HG03097 (cell line): ENCODE measurements around the gene TSKU.
"Not testable (repeated sequence)": the region's sequence is repeated elsewhere in the genome, so short reads cannot be mapped to it uniquely, and the experiment has no call there.

Experiments used
- ATAC-seq: cut with Tn5 transposase; IDR thresholded peaks from one replicate; pipeline ENCODE4 v1.9.1; 2021; ENCODE audit not compliant: unreplicated experiment, low FRiP score

The TSKU gene

GRCh38 chr11:76799066-76799804, 16.1 kb downstream of the TSKU start:
- ATAC-seq, result no peak

GRCh38 chr11:76800466-76801200, 17.5 kb downstream of the TSKU start:
- no peak for ATAC-seq

- no peak for ATAC-seq
Measured at GRCh38 chr11:76801225-76801624, 18.1 kb downstream of the TSKU start.

GRCh38 chr11:76801736-76802135, 18.6 kb downstream of the TSKU start:
- no peak for ATAC-seq

- no peak for ATAC-seq
Measured at GRCh38 chr11:76802151-76802550, 19.0 kb downstream of the TSKU start.

- ATAC-seq, result no peak
Measured at GRCh38 chr11:76802621-76803020, 19.5 kb downstream of the TSKU start.

GRCh38 chr11:76803023-76803422, 19.9 kb downstream of the TSKU start:
- ATAC-seq, result no peak

- ATAC-seq, result no peak
Measured at GRCh38 chr11:76803811-76804600, 20.9 kb downstream of the TSKU start.

- ATAC-seq, result no peak
Measured at GRCh38 chr11:76805206-76805913, 22.2 kb downstream of the TSKU start.

GRCh38 chr11:76806131-76806530, 23.0 kb downstream of the TSKU start:
- ATAC-seq, result no peak

- no peak for ATAC-seq
Measured at GRCh38 chr11:76806608-76807205, 23.6 kb downstream of the TSKU start.

GRCh38 chr11:76807206-76807875, 24.2 kb downstream of the TSKU start:
- ATAC-seq, result no peak

GRCh38 chr11:76808171-76808570, 25.0 kb downstream of the TSKU start:
- ATAC-seq, result no peak

- no peak for ATAC-seq
Measured at GRCh38 chr11:76808996-76809395, 25.8 kb downstream of the TSKU start.

- ATAC-seq, result no peak
Measured at GRCh38 chr11:76810151-76810853, 27.1 kb downstream of the TSKU start.

- no peak for ATAC-seq
Measured at GRCh38 chr11:76811259-76811658, 28.1 kb downstream of the TSKU start.

GRCh38 chr11:76814414-76814813, 31.3 kb downstream of the TSKU start:
- ATAC-seq, result no peak

GRCh38 chr11:76815678-76816077, 32.5 kb downstream of the TSKU start:
- ATAC-seq, result not testable (repeated sequence)

- no peak for ATAC-seq
Measured at GRCh38 chr11:76820184-76820566, 37.0 kb downstream of the TSKU start.
